Fibroblast of mammary gland (primary cell): Measurements from ENCODE around the gene ATXN1.

ENCODE experiments used
- DNase-seq: peaks from one replicate; pipeline ENCODE4 v3.0.0-alpha.2; 2010; ENCODE audit warnings: low read depth
- H3K4me3 ChIP-seq: 2 replicates; pipeline ENCODE4 v1.5.1; 2011; ENCODE audit warnings: low read depth, mild to moderate bottlenecking, low read length, moderate library complexity; ENCODE audit not compliant: control insufficient read depth
- TF ChIP-seq, protein P1 (sequence below): conservative IDR thresholded peaks from 2 replicates; pipeline ENCODE4 v1.5.1; 2011; ENCODE audit warnings: low read depth, low read length, inconsistent platforms; ENCODE audit not compliant: control insufficient read depth, insufficient read depth

Gene ATXN1

DNA sequence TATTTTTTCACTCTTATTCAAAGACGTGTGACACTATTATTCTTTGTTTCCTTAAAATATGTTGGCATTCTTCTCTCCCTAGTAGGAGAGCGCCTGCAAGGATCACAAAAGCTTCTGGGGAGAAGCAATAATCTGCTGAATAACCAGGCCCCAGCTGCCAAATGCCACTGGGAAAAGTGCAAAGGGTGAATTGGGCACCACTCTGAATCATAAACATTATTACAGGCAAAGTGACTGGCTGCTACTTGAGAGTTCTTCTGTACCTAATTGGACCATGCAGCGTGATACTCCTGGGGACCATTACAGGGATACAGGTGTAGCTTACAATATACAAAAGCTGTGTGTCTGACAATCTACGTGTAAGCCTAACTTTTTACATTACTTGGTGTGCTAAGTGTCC, 152.8 kb downstream of the ATXN1 start:
- no peak for DNase-seq
- H3K4me3 ChIP-seq: no peak overlapping the region
- TF ChIP-seq, protein P1, sequence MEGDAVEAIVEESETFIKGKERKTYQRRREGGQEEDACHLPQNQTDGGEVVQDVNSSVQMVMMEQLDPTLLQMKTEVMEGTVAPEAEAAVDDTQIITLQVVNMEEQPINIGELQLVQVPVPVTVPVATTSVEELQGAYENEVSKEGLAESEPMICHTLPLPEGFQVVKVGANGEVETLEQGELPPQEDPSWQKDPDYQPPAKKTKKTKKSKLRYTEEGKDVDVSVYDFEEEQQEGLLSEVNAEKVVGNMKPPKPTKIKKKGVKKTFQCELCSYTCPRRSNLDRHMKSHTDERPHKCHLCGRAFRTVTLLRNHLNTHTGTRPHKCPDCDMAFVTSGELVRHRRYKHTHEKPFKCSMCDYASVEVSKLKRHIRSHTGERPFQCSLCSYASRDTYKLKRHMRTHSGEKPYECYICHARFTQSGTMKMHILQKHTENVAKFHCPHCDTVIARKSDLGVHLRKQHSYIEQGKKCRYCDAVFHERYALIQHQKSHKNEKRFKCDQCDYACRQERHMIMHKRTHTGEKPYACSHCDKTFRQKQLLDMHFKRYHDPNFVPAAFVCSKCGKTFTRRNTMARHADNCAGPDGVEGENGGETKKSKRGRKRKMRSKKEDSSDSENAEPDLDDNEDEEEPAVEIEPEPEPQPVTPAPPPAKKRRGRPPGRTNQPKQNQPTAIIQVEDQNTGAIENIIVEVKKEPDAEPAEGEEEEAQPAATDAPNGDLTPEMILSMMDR: no peak

DNA sequence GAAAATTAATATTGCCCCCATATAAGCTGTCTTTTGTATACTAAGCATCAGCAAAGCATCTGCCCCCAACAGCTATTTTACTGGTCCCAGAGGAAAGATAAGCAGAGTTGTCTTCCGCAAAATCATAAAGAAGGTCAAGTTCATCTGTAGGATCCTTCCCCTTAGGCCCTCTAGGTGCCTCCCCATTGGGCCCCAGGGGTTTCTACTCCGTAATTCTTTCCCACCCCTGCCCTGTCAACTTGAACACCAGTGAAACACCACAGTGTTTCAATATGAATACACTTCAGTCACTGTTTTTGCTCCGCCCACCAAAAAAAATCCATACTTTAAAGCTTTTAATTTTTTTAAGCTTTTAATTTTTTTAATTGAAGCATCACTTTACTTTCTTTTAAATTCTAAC, 159.2 kb downstream of the ATXN1 start:
- no peak overlapping the region for H3K4me3 ChIP-seq
- no peak for DNase-seq
- TF ChIP-seq, protein P1: no peak

DNA sequence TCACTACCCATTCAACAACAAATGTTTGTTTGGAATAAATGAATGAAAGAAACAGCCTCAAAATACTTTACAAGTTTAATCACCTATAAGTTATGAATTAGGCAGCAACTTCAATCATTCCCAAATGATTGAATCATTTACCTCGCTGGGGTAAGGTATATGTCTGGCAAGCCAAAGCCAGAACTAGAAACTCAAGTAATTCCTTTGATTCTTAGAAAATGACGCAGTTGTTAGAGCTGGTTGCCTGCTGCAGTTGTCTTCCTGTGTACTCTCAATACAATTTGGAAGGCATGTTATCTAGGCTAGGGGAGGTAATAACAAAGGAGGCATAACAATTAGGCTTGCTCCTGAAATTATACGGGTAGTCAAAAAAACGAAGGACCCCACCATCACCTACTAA, 160.6 kb downstream of the ATXN1 start:
- H3K4me3 ChIP-seq: no peak overlapping the region
- TF ChIP-seq, protein P1: no peak
- no peak for DNase-seq

DNA sequence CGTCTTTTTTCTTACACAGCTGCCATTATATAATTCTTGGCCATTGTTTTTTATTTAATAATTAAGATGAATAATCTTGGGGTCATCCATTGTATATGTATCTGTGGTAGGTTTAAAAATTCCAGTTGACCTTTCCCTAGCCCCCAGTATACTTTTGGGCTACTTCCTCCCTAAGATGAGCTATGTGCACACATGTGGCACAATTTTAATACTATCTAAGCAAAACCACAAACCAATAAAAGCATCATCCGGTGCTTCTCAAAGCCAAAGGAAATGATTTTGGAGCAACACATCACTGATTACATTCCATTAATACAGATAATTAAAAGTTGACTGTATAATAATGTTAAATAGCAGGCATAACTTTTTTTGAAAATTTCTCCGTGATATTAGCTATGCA, 161.2 kb downstream of the ATXN1 start:
- H3K4me3 ChIP-seq: no peak overlapping the region
- TF ChIP-seq, protein P1: no peak
- DNase-seq: no peak

DNA sequence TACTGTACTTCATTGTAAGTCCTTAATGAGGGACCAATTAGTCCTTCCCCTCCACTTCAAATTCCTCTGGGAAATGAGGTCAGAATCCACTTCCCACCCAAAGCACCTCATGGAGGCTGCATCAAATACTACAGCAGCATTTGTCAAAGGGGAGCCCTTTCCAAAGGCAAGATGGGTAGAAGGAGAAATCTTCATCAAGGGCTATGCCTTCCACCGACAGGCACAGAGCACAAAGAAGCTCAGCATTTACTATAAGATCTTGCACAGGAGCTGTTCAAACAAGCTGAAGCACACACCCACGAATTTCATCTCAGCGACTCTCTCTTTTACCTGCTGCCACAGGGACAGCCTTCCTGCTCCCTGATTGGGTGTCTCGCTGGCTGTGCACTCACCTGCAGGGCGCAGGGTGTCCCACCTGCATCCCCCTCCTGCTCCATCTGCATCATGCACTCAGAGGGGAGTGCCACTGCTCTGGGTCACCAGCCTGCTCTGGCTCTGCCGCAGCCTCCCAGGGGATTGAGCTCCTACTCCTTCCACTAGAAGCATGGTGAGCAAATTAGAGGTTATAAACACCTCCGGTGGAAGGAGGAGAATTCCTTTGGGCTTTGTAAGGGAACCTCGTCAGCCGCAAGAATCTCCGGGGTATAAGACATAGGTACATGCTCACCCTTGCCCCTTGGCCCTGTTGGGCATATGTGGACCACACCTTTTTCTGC, 164.5 kb downstream of the ATXN1 start:
- no peak for DNase-seq
- H3K4me3 ChIP-seq: no peak overlapping the region
- TF ChIP-seq, protein P1: no peak

DNA sequence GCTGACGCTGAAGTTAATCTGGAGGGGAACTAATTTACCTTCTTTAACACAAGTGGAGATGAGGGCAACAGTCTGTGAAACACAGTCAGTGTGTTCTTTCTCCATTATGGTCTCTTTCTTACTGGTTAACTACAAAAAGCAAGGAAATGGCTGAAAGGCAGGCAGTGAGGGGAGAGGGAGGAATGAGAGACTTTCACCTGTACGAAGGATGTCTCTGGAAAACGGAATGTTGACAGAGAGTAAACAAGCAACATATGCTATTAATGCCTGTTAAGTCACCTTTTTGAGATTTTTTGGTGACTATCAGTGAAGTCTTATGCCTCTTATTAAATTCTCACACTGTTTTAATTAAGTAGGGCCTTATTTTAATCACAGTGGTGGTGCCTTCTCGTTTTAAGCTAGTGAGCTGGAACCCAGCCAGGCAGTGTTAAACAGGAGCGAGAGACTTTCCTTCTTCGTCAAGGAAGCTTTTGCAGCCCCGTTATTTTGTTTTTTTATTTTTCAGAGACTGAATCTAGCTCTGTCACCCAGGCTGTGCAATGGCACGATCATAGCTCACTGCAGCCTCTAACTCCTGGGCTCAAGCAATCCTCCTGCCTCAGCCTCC, 165.6 kb downstream of the ATXN1 start:
- DNase-seq: no peak
- TF ChIP-seq, protein P1: no peak
- H3K4me3 ChIP-seq: no peak overlapping the region
